IMR-90 (cell line): ENCODE results near the gene RAB3IL1. TPM values are rescaled to one million over a fixed set of nuclear protein-coding genes. Genes with fewer than 3 reads are reported as not detected.

Experiments used
- ATAC-seq: fragments of 200-7000 bp; cut with Tn5 transposase; 2 replicates; pipeline ENCODE4 v1.9.1; 2020; ENCODE audit warnings: low read depth, mild to moderate bottlenecking, moderate library complexity
- BruUV-seq: library from RNA; stranded (reverse); fragments of 400-500 nt; replicated peaks from 2 replicates; lab custom pipeline; 2021; lab: Mats Ljungman, UMichigan
- CTCF ChIA-PET: fragments of 300-600 bp; formaldehyde crosslinking; extraction: SDS; loops from one replicate; lab custom pipeline; 2021; ENCODE audit warnings: antibody characterized with exemption; lab: Yijun Ruan, JAX
- POLR2A ChIA-PET: fragments of 300-600 bp; sonication (Branson Sonifier 250); formaldehyde crosslinking; loops from one replicate; lab custom pipeline; 2022; ENCODE audit warnings: antibody characterized with exemption; ENCODE audit not compliant: unreplicated experiment; lab: Charles Lee
- DNase-seq: peaks from one replicate; pipeline ENCODE4 v3.0.0; 2013
- H2AFZ ChIP-seq: replicated peaks from 2 replicates; pipeline ENCODE3; 2013; ENCODE audit warnings: low read length, mild to moderate bottlenecking; ENCODE audit not compliant: poor library complexity
- H2AK5ac ChIP-seq: 2 replicates; pipeline ENCODE4 v1.6.1; 2013; ENCODE audit warnings: low read depth, low read length, inconsistent platforms
- H2AK9ac ChIP-seq: replicated peaks from 2 replicates; pipeline ENCODE3; 2013; ENCODE audit warnings: mild to moderate bottlenecking, low read depth, low read length, moderate library complexity; ENCODE audit not compliant: poor library complexity
- H2BK120ac ChIP-seq: 2 replicates; pipeline ENCODE4 v1.6.1; 2013; ENCODE audit warnings: low read depth, low read length, inconsistent platforms
- H2BK15ac ChIP-seq: 3 replicates; pipeline ENCODE4 v1.6.1; 2013; ENCODE audit warnings: low read depth, low read length, inconsistent platforms
- H2BK20ac ChIP-seq: 2 replicates; pipeline ENCODE4 v1.6.1; 2013; ENCODE audit warnings: low read depth, mild to moderate bottlenecking, inconsistent platforms, low read length, moderate library complexity
- H2BK5ac ChIP-seq: 2 replicates; pipeline ENCODE4 v1.6.1; 2013; ENCODE audit warnings: mild to moderate bottlenecking, low read depth, low read length, inconsistent platforms; ENCODE audit not compliant: poor library complexity, severe bottlenecking
- H3K14ac ChIP-seq: replicated peaks from 2 replicates; pipeline ENCODE4 v1.6.1; 2013; ENCODE audit warnings: low read depth, low read length, inconsistent platforms
- H3K18ac ChIP-seq: 2 replicates; pipeline ENCODE4 v1.6.1; 2013; ENCODE audit warnings: low read depth, low read length, control low read depth
- H3K23ac ChIP-seq: 2 replicates; pipeline ENCODE4 v1.6.1; 2013; ENCODE audit warnings: low read depth, low read length, inconsistent platforms
- H3K27ac ChIP-seq: 2 replicates; pipeline ENCODE4 v1.5.1; 2013; ENCODE audit warnings: mild to moderate bottlenecking, control low read depth, low read length; ENCODE audit not compliant: insufficient read depth
- H3K27me3 ChIP-seq: 2 replicates; pipeline ENCODE4 v1.6.1; 2013; ENCODE audit warnings: low read length; ENCODE audit not compliant: control insufficient read depth, insufficient read depth
- H3K36me3 ChIP-seq: 2 replicates; pipeline ENCODE4 v1.6.1; 2013; ENCODE audit warnings: low read length, mixed read lengths; ENCODE audit not compliant: control insufficient read depth, insufficient read depth
- H3K4ac ChIP-seq: 2 replicates; pipeline ENCODE4 v1.6.1; 2013; ENCODE audit warnings: low read depth, low read length, inconsistent platforms
- H3K4me1 ChIP-seq: 2 replicates; pipeline ENCODE4 v1.6.1; 2013; ENCODE audit warnings: low read length, mixed read lengths; ENCODE audit not compliant: control insufficient read depth, insufficient read depth
- H3K4me2 ChIP-seq: 2 replicates; pipeline ENCODE4 v1.6.1; 2013; ENCODE audit warnings: low read depth, mild to moderate bottlenecking, control low read depth, low read length, moderate library complexity
- H3K4me3 ChIP-seq: 2 replicates; pipeline ENCODE4 v1.5.1; 2013; ENCODE audit warnings: low read depth, mild to moderate bottlenecking, control low read depth, low read length, moderate library complexity; ENCODE audit not compliant: insufficient read depth
- H3K56ac ChIP-seq: 2 replicates; pipeline ENCODE4 v1.6.1; 2013; ENCODE audit warnings: low read length, inconsistent platforms; ENCODE audit not compliant: insufficient read depth; ENCODE audit errors: extremely low read depth
- H3K79me1 ChIP-seq, 2 experiments: 2 replicates each; pipeline ENCODE4 v1.6.1; 2013; ENCODE audit warnings: low read length in 2 of 2, inconsistent platforms in 1 of 2, low read depth in 1 of 2
- H3K9ac ChIP-seq: 2 replicates; pipeline ENCODE4 v1.6.1; 2013; ENCODE audit warnings: low read depth, low read length, control low read depth
- H3K9me1 ChIP-seq: 2 replicates; pipeline ENCODE4 v1.6.1; 2013; ENCODE audit warnings: low read length, inconsistent platforms; ENCODE audit not compliant: insufficient read depth
- H3K9me3 ChIP-seq: 2 replicates; pipeline ENCODE4 v1.6.1; 2013; ENCODE audit warnings: low read length; ENCODE audit not compliant: control insufficient read depth, insufficient read depth
- H4K20me1 ChIP-seq: 2 replicates; pipeline ENCODE4 v1.6.1; 2013; ENCODE audit warnings: low read length, inconsistent platforms; ENCODE audit not compliant: insufficient read depth
- H4K5ac ChIP-seq: 2 replicates; pipeline ENCODE4 v1.6.1; 2013; ENCODE audit warnings: mild to moderate bottlenecking, low read depth, low read length, control low read depth
- H4K8ac ChIP-seq, 2 experiments: 2 replicates each; pipeline ENCODE4 v1.6.1; 2013; ENCODE audit warnings: low read depth in 2 of 2, low read length in 2 of 2, control low read depth in 1 of 2, inconsistent platforms in 1 of 2
- H4K91ac ChIP-seq: 2 replicates; pipeline ENCODE4 v1.6.1; 2013; ENCODE audit warnings: low read depth, low read length, inconsistent platforms; ENCODE audit not compliant: insufficient read depth
- SMC3 ChIP-seq: fragments of 150-350 bp; IDR thresholded peaks from 2 replicates; pipeline ENCODE4 v1.6.1; 2016; ENCODE audit warnings: low read depth, mild to moderate bottlenecking, antibody characterized with exemption, low read length, moderate library complexity
- WGBS, 2 experiments: methylation state at CpG; one replicate each; pipeline versions ENCODE4 v1.1.5 to v1.1.7; 2013; ENCODE audit warnings: missing lambda C conversion rate in 2 of 2; ENCODE audit not compliant: insufficient read length in 1 of 2; ENCODE audit errors: extremely low coverage in 2 of 2; 5-methylcytosine and 5-hydroxymethylcytosine counted together
- dilution Hi-C: fragments of 300-500 bp; cut with HindIII; formaldehyde crosslinking; loops from one replicate; pipeline ENCODE4 v1.14.3; 2018; ENCODE audit warnings: low sequenced_read_pairs; ENCODE audit not compliant: unreplicated experiment
- in situ Hi-C: fragments of 300-500 bp; cut with MboI; formaldehyde crosslinking; loops from 3 replicates; pipeline ENCODE4 v1.14.3; 2019; ENCODE audit warnings: low sequenced_read_pairs, inconsistent platforms, mixed read lengths
- intact Hi-C: fragments of 100-400 bp; cut with micrococcal nuclease; formaldehyde crosslinking; loops from 2 replicates; pipeline ENCODE4 v1.10.0; 2022
- polyA plus RNA-seq, 3 experiments: library from polyadenylated mRNA; depleted of rRNA; stranded (reverse); fragments of >200 nt; gene quantifications; 2 replicates each; pipeline ENCODE4 v1.2.3, GENCODE V29; 2012; ENCODE audit warnings: low replicate concordance in 1 of 3
- total RNA-seq: library from RNA; depleted of rRNA; stranded (reverse); fragments of >200 nt; gene quantifications from 2 replicates; pipeline ENCODE4 v1.2.3, GENCODE V29; 2012

The RAB3IL1 gene
- total and polyA plus RNA-seq, 2 of the 4 experiments (the other 2 are of a cell fraction) = 0.72 to 1.9 TPM

- no TSS peak for BruUV-seq
Observed at GRCh38 chr11:61960532-61960931, 43.2 kb upstream of the RAB3IL1 start.

More at GRCh38 chr11:61960532-61960931, 43.2 kb upstream of the RAB3IL1 start:
- H2AK9ac ChIP-seq = no peak overlapping the region
- ATAC-seq = no peak
- in situ Hi-C loops (loop anchor here (10.0 kb wide), 1 partner anchor 64 kb away; no protein-coding TSS in a partner anchor), dilution Hi-C loops (no loop called here), intact Hi-C loops (no loop called here)
- no peak for DNase-seq
- H4K5ac ChIP-seq = no peak overlapping the region
- no peak overlapping the region for H4K8ac ChIP-seq
- no peak for TF ChIP-seq SMC3
- H3K4ac ChIP-seq = no peak overlapping the region
- ChIA-PET POLR2A (interaction anchor here (1.0 to 1.2 kb wide), 2 partner anchors 23 to 121 kb away, joined by 3 to 6 read pairs; no protein-coding TSS in a partner anchor), CTCF (interaction anchor here (3.9 kb wide), 1 partner anchor 121 kb away, joined by 17 read pairs; no protein-coding TSS in a partner anchor)
- H3K18ac ChIP-seq = no peak overlapping the region
- peaks cover 44% of the 10 kb centered on the region for H3K36me3 ChIP-seq
- no peak overlapping the region for H2AFZ ChIP-seq
- H3K9me1 ChIP-seq = peaks cover 24% of the 10 kb centered on the region
- no peak overlapping the region for H2BK20ac ChIP-seq
- no peak overlapping the region for H3K23ac ChIP-seq
- no peak overlapping the region for H3K9ac ChIP-seq
- H4K91ac ChIP-seq = no peak overlapping the region
- no peak overlapping the region for H3K27ac ChIP-seq
- no peak overlapping the region for H3K14ac ChIP-seq
- H2BK120ac ChIP-seq = no peak overlapping the region
- H4K20me1 ChIP-seq = peaks cover 44% of the 10 kb centered on the region
- H3K27me3 ChIP-seq = no peaks in the 10 kb centered on the region
- no peak overlapping the region for H2BK15ac ChIP-seq
- no peak overlapping the region for H3K4me2 ChIP-seq
- no peak overlapping the region for H2BK5ac ChIP-seq
- no peak overlapping the region for H3K4me3 ChIP-seq
- no CpG with 5 or more reads among the region's 3 CpGs for WGBS, 2 experiments
- H3K4me1 ChIP-seq = peaks cover 10% of the 10 kb centered on the region
- no peak overlapping the region for H3K56ac ChIP-seq
- peaks cover 8 to 40% of the 10 kb centered on the region in 2 experiments for H3K79me1 ChIP-seq
- H3K9me3 ChIP-seq = no peaks in the 10 kb centered on the region
- no peak overlapping the region for H2AK5ac ChIP-seq
